Fibroblast of mammary gland (primary cell): Measurements from ENCODE around the gene CYP19A1.

ENCODE experiments used
- DNase-seq: peaks from one replicate; pipeline ENCODE4 v3.0.0-alpha.2; 2010; ENCODE audit warnings: low read depth
- H3K4me3 ChIP-seq: 2 replicates; pipeline ENCODE4 v1.5.1; 2011; ENCODE audit warnings: low read depth, mild to moderate bottlenecking, low read length, moderate library complexity; ENCODE audit not compliant: control insufficient read depth
- TF ChIP-seq, protein P1 (sequence below): conservative IDR thresholded peaks from 2 replicates; pipeline ENCODE4 v1.5.1; 2011; ENCODE audit warnings: low read depth, low read length, inconsistent platforms; ENCODE audit not compliant: control insufficient read depth, insufficient read depth

Gene CYP19A1

GRCh38 chr15:51353976-51354375 is 15.6 kb upstream of the CYP19A1 start:
- DNase-seq: no peak
- H3K4me3 ChIP-seq: no peak overlapping the region
- TF ChIP-seq, protein P1, sequence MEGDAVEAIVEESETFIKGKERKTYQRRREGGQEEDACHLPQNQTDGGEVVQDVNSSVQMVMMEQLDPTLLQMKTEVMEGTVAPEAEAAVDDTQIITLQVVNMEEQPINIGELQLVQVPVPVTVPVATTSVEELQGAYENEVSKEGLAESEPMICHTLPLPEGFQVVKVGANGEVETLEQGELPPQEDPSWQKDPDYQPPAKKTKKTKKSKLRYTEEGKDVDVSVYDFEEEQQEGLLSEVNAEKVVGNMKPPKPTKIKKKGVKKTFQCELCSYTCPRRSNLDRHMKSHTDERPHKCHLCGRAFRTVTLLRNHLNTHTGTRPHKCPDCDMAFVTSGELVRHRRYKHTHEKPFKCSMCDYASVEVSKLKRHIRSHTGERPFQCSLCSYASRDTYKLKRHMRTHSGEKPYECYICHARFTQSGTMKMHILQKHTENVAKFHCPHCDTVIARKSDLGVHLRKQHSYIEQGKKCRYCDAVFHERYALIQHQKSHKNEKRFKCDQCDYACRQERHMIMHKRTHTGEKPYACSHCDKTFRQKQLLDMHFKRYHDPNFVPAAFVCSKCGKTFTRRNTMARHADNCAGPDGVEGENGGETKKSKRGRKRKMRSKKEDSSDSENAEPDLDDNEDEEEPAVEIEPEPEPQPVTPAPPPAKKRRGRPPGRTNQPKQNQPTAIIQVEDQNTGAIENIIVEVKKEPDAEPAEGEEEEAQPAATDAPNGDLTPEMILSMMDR: no peak

GRCh38 chr15:51350723-51351122 is 12.3 kb upstream of the CYP19A1 start:
- TF ChIP-seq, protein P1: no peak
- DNase-seq: no peak

GRCh38 chr15:51349156-51349844 is 10.9 kb upstream of the CYP19A1 start:
- peak; percentile 12 for DNase-seq
- no peak overlapping the region for H3K4me3 ChIP-seq
- TF ChIP-seq, protein P1: no peak

More at GRCh38 chr15:51350723-51351122, 12.3 kb upstream of the CYP19A1 start:
- H3K4me3 ChIP-seq: no peak overlapping the region

DNA sequence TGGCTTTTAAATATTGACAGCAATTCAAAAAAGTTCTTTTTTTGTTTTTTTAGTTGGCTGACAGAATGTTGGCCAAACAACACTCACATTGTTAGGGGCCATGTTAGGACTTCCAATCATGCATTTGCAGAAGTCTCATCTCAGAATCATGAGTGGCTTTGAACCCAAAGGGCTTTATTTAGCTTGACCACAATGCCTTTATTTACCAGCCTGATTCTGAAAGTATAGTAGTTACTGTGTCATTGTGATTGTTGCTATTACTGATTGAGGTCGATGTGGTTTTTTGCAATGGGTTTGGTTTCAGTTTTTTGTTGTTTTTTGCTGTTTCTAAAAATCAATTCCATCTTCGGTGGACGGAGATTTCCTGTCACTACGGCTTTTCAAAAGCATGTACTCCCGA is 10.3 kb upstream of the CYP19A1 start:
- TF ChIP-seq, protein P1: no peak
- H3K4me3 ChIP-seq: no peak overlapping the region
- no peak for DNase-seq

DNA sequence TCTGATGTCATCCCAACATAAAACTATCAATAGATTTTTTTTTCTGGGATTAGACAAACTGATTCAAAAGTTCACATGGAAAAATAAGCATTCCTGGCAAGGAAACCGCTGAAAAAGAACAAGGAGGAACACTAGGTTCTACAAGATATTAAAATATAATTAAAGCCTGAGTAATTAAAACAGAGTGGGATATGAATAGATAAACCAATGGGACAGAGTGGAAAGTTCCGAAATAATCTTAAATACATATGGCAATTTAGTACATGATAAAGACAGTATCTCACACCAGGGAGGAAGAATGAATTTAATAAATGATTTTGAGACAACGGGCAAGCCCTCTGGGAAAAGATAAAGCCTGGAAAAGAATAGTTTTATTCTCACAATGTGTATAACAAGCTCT is 7.7 kb upstream of the CYP19A1 start:
- TF ChIP-seq, protein P1: no peak
- no peak overlapping the region for H3K4me3 ChIP-seq

GRCh38 chr15:51343466-51343865 is 5.1 kb upstream of the CYP19A1 start:
- no peak overlapping the region for H3K4me3 ChIP-seq
- DNase-seq: no peak
- TF ChIP-seq, protein P1: no peak

More for the DNA sequence above, 7.7 kb upstream of the CYP19A1 start:
- DNase-seq: no peak
